NB4 (cell line): Measurements from ENCODE around the gene HRH2.
"Not testable (repeated sequence)": the region's sequence is repeated elsewhere in the genome, so short reads cannot be mapped to it uniquely, and the experiment has no call there.

ENCODE experiments used
- CTCF ChIP-seq: IDR thresholded peaks from one replicate; pipeline ENCODE4 v1.5.1; 2012; ENCODE audit warnings: low read depth, low read length
- MYC ChIP-seq: IDR thresholded peaks from 2 replicates; pipeline ENCODE4 v1.6.1; 2011; ENCODE audit warnings: low read depth, low read length
- POLR2A ChIP-seq: IDR thresholded peaks from 2 replicates; pipeline ENCODE4 v1.6.1; 2011; ENCODE audit warnings: mild to moderate bottlenecking; ENCODE audit not compliant: insufficient read length; ENCODE audit errors: extremely low read depth
- TF ChIP-seq, protein P1 (sequence below): IDR thresholded peaks from 2 replicates; pipeline ENCODE4 v1.6.1; 2011; ENCODE audit warnings: low read depth, low read length

- not testable (repeated sequence) for TF ChIP-seq MYC, CTCF, POLR2A
- TF ChIP-seq, protein P1, sequence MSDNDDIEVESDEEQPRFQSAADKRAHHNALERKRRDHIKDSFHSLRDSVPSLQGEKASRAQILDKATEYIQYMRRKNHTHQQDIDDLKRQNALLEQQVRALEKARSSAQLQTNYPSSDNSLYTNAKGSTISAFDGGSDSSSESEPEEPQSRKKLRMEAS: not testable (repeated sequence)
Measured at GRCh38 chr5:175719109-175719432, 61.2 kb downstream of the HRH2 start.
